ENCODE measurements around the gene POLR1D. TPM values are rescaled to one million over a fixed set of nuclear protein-coding genes. Genes with fewer than 3 reads are reported as not detected.
A peak's percentile ranks its signal among the peaks of the same experiment; 100 is the strongest.

POLR1D gene
- total RNA-seq, 1 experiment from 2014 or later, result 75.6 TPM

DNA sequence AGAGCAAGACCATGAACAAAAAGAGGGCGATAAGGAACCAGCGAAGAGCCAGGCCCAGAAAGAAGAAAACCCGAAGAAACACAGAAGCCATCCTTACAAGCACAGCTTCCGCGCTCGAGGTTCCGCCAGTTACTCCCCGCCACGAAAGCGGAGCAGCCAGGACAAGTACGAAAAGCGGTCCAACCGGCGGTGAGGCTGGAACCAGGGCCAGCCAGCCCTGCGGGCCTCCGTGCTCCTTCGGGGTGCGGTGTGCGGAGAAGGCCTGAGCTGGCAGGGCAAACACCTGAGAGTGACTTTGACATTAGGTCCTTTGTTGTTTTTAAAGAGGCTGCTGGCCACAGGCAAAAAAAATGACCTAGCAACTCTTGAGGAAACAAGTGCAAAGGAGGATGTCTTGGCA is 44.1 kb downstream of the POLR1D start:
- CTCF ChIA-PET, result no interaction called here
- POLR2A ChIA-PET, result no interaction called here
- TF ChIP-seq, protein P1, sequence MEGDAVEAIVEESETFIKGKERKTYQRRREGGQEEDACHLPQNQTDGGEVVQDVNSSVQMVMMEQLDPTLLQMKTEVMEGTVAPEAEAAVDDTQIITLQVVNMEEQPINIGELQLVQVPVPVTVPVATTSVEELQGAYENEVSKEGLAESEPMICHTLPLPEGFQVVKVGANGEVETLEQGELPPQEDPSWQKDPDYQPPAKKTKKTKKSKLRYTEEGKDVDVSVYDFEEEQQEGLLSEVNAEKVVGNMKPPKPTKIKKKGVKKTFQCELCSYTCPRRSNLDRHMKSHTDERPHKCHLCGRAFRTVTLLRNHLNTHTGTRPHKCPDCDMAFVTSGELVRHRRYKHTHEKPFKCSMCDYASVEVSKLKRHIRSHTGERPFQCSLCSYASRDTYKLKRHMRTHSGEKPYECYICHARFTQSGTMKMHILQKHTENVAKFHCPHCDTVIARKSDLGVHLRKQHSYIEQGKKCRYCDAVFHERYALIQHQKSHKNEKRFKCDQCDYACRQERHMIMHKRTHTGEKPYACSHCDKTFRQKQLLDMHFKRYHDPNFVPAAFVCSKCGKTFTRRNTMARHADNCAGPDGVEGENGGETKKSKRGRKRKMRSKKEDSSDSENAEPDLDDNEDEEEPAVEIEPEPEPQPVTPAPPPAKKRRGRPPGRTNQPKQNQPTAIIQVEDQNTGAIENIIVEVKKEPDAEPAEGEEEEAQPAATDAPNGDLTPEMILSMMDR (IDR thresholded peaks at IDR 0.05), result no peak
- TF ChIP-seq, protein P2, sequence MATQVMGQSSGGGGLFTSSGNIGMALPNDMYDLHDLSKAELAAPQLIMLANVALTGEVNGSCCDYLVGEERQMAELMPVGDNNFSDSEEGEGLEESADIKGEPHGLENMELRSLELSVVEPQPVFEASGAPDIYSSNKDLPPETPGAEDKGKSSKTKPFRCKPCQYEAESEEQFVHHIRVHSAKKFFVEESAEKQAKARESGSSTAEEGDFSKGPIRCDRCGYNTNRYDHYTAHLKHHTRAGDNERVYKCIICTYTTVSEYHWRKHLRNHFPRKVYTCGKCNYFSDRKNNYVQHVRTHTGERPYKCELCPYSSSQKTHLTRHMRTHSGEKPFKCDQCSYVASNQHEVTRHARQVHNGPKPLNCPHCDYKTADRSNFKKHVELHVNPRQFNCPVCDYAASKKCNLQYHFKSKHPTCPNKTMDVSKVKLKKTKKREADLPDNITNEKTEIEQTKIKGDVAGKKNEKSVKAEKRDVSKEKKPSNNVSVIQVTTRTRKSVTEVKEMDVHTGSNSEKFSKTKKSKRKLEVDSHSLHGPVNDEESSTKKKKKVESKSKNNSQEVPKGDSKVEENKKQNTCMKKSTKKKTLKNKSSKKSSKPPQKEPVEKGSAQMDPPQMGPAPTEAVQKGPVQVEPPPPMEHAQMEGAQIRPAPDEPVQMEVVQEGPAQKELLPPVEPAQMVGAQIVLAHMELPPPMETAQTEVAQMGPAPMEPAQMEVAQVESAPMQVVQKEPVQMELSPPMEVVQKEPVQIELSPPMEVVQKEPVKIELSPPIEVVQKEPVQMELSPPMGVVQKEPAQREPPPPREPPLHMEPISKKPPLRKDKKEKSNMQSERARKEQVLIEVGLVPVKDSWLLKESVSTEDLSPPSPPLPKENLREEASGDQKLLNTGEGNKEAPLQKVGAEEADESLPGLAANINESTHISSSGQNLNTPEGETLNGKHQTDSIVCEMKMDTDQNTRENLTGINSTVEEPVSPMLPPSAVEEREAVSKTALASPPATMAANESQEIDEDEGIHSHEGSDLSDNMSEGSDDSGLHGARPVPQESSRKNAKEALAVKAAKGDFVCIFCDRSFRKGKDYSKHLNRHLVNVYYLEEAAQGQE (IDR thresholded peaks at IDR 0.05; ENCODE audit: insufficient read depth in 1 of 2, low read depth in 2 of 2, low read length in 1 of 2), result no peak
- no peak for TF ChIP-seq POLR2AphosphoS5 (IDR thresholded peaks at IDR 0.05; ENCODE audit: low read depth, low read length)
- no peak for TF ChIP-seq TCF7L2 (IDR thresholded peaks at IDR 0.05; ENCODE audit: low read depth, low read length)
- no peak for TF ChIP-seq SIN3A (IDR thresholded peaks at IDR 0.05; ENCODE audit: borderline replicate concordance, insufficient read depth, low read depth, low read length)
- Histone ChIP-seq H3K27me3 (ENCODE audit: control insufficient read depth, insufficient read depth, low read length) (no peaks in the 10 kb centered on the region), H3K4me3 (ENCODE audit: low read depth in 2 of 2, low read length in 2 of 2) (no peak overlapping the region), H3K9me3 (ENCODE audit: control insufficient read depth, insufficient read depth, low read depth, low read length) (no peaks in the 10 kb centered on the region), H3K4me1 (ENCODE audit: control insufficient read depth, insufficient read depth, low read length) (no peaks in the 10 kb centered on the region), H3K27ac (ENCODE audit: low read length) (no peak overlapping the region), H3K36me3 (ENCODE audit: control insufficient read depth, insufficient read depth, low read length) (no peaks in the 10 kb centered on the region)
- ATAC-seq (no peak), DNase-seq (ENCODE audit: low read depth, low spot score) (no peak)
- BruUV-seq (replicated peaks), result TSS peak; percentile 64
- in situ Hi-C loops (cut with HindIII; ENCODE audit: low pct_unique_long_range_greater_than_20kb, low sequenced_read_pairs) (no loop called here), intact Hi-C loops (cut with micrococcal nuclease; ENCODE audit: unreplicated experiment) (no loop called here)

DNA sequence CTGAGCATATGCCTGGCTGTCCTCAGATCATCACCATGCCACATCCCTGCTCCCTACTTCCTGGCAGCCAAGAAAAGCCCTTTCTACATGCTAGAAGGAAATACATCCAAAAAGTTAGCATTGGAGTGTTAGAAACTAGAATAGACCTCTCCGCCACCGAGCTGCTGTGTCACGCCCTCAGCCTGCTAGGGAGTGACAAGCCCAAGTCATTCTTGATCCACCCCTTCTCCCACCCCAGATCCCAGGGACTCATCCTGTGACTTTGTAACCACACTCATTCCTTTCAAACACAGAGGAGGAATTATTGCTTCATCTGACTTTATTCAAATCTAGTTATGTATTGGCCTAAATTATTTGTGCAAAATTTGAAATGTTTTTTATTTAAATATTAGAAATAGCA is 45.3 kb downstream of the POLR1D start:
- TF ChIP-seq, protein P2 (IDR thresholded peaks at IDR 0.05; ENCODE audit: insufficient read depth in 1 of 2, low read depth in 2 of 2, low read length in 1 of 2), result no peak
- TF ChIP-seq TCF7L2 (IDR thresholded peaks at IDR 0.05; ENCODE audit: low read depth, low read length) (no peak), SIN3A (IDR thresholded peaks at IDR 0.05; ENCODE audit: borderline replicate concordance, insufficient read depth, low read depth, low read length) (no peak), POLR2AphosphoS5 (IDR thresholded peaks at IDR 0.05; ENCODE audit: low read depth, low read length) (no peak)
- TF ChIP-seq, protein P1 (IDR thresholded peaks at IDR 0.05), result no peak
- ChIA-PET CTCF (no interaction called here), POLR2A (no interaction called here)
- no peak overlapping the region for H3K27ac ChIP-seq (ENCODE audit: low read length)
- no peaks in the 10 kb centered on the region for H3K27me3 ChIP-seq (ENCODE audit: control insufficient read depth, insufficient read depth, low read length)
- H3K36me3 ChIP-seq (ENCODE audit: control insufficient read depth, insufficient read depth, low read length), result no peaks in the 10 kb centered on the region
- intact Hi-C loops (cut with micrococcal nuclease; ENCODE audit: unreplicated experiment) (no loop called here), in situ Hi-C loops (cut with HindIII; ENCODE audit: low pct_unique_long_range_greater_than_20kb, low sequenced_read_pairs) (no loop called here)
- H3K4me3 ChIP-seq (ENCODE audit: low read depth in 2 of 2, low read length in 2 of 2), result no peak overlapping the region
- ATAC-seq, result no peak
- no peak for DNase-seq (ENCODE audit: low read depth, low spot score)
- no TSS peak for BruUV-seq (replicated peaks)
- no peaks in the 10 kb centered on the region for H3K9me3 ChIP-seq (ENCODE audit: control insufficient read depth, insufficient read depth, low read depth, low read length)
- no peaks in the 10 kb centered on the region for H3K4me1 ChIP-seq (ENCODE audit: control insufficient read depth, insufficient read depth, low read length)

Measured in Panc1 (cell line).